Colonic mucosa (tissue), 4 donors: ENCODE measurements around the gene STAT6. TPM values are rescaled to one million over a fixed set of nuclear protein-coding genes. Genes with fewer than 3 reads are reported as not detected.

Experiments used
- DNase-seq: peaks from one replicate; pipeline ENCODE4 v3.0.0-alpha.2; 2020
- H3K27ac ChIP-seq: fragments of 200-600 bp; one replicate; pipeline ENCODE4 v1.8.0; 2021
- H3K27me3 ChIP-seq: fragments of 200-600 bp; one replicate; pipeline ENCODE4 v1.8.0; 2021
- H3K36me3 ChIP-seq: fragments of 200-600 bp; one replicate; pipeline ENCODE4 v1.8.0; 2021
- H3K4me1 ChIP-seq: fragments of 200-600 bp; one replicate; pipeline ENCODE4 v1.8.0; 2021; ENCODE audit warnings: mild to moderate bottlenecking
- H3K4me3 ChIP-seq: fragments of 200-600 bp; one replicate; pipeline ENCODE4 v1.8.0; 2021
- H3K9ac ChIP-seq, 2 donors: one replicate each; pipeline ENCODE4 v1.7.0; 2013; ENCODE audit warnings: control low read depth in 2 of 2, low read depth in 2 of 2, low read length in 2 of 2
- H3K9me3 ChIP-seq: fragments of 200-600 bp; one replicate; pipeline ENCODE4 v1.8.0; 2021
- CTCF ChIP-seq: fragments of 200-600 bp; IDR thresholded peaks from one replicate; pipeline ENCODE4 v1.8.0; 2022; ENCODE audit warnings: antibody characterized with exemption, mild to moderate bottlenecking
- intact Hi-C: fragments of 100-400 bp; cut with DNase I; formaldehyde crosslinking; loops from one replicate; pipeline ENCODE4 v1.14.1; 2022
- total RNA-seq, 2 donors: library from RNA; stranded (reverse); fragmentation: NEBNext Ultra II Directional in 1 of 2; extraction: Animal tissue kit (Norgen Biotek cat#: 25700) in 1 of 2; gene quantifications; one replicate each; pipeline ENCODE4 v1.2.1, GENCODE V29; 2021
- donor health status: healthy.
- donor health status: DM: no; HTN: no; CAD: no.
- donor health status: DM: no; HTN: no; CAD: no.

Gene STAT6
- total RNA-seq, 2 donors from 2014 or later = 161 to 181 TPM

GRCh38 chr12:57101892-57102695 lies 9.1 kb downstream of the STAT6 start:
- H3K4me1 ChIP-seq = peaks cover 3% of the 10 kb centered on the region
- peak; percentile 63 for DNase-seq
- H3K27me3 ChIP-seq = no peaks in the 10 kb centered on the region
- H3K4me3 ChIP-seq = no peak overlapping the region
- intact Hi-C loops = no loop called here
- peak overlapping the region; percentile 58 for H3K27ac ChIP-seq
- peak overlapping the region in 1 of 2 donors; percentile 35 for H3K9ac ChIP-seq
- H3K9me3 ChIP-seq = no peaks in the 10 kb centered on the region
- H3K36me3 ChIP-seq = peaks cover 37% of the 10 kb centered on the region
- TF ChIP-seq CTCF = no peak

- no peak for DNase-seq
- intact Hi-C loops = no loop called here
- H3K27ac ChIP-seq = no peak overlapping the region
- H3K36me3 ChIP-seq = peaks cover 20% of the 10 kb centered on the region
- H3K9ac ChIP-seq = no peak overlapping the region
- no peak for TF ChIP-seq CTCF
- H3K9me3 ChIP-seq = no peaks in the 10 kb centered on the region
- no peak overlapping the region for H3K4me3 ChIP-seq
- peaks cover 3% of the 10 kb centered on the region for H3K4me1 ChIP-seq
- H3K27me3 ChIP-seq = no peaks in the 10 kb centered on the region
Measured at GRCh38 chr12:57099766-57100165, 11.4 kb downstream of the STAT6 start.

- H3K4me1 ChIP-seq = peaks cover 3% of the 10 kb centered on the region
- no peaks in the 10 kb centered on the region for H3K27me3 ChIP-seq
- DNase-seq = no peak
- H3K9me3 ChIP-seq = no peaks in the 10 kb centered on the region
- no peak overlapping the region for H3K4me3 ChIP-seq
- H3K27ac ChIP-seq = no peak overlapping the region
- H3K9ac ChIP-seq = no peak overlapping the region
- no peak for TF ChIP-seq CTCF
- H3K36me3 ChIP-seq = peaks cover 17% of the 10 kb centered on the region
- intact Hi-C loops = no loop called here
Measured at GRCh38 chr12:57099047-57099714, 12.0 kb downstream of the STAT6 start.

GRCh38 chr12:57098546-57098945 lies 12.6 kb downstream of the STAT6 start:
- no peak overlapping the region for H3K27ac ChIP-seq
- peaks cover 15% of the 10 kb centered on the region for H3K36me3 ChIP-seq
- H3K4me1 ChIP-seq = peaks cover 3% of the 10 kb centered on the region
- TF ChIP-seq CTCF = no peak
- intact Hi-C loops = no loop called here
- no peak for DNase-seq
- H3K4me3 ChIP-seq = no peak overlapping the region
- H3K9me3 ChIP-seq = no peaks in the 10 kb centered on the region
- H3K27me3 ChIP-seq = no peaks in the 10 kb centered on the region
- no peak overlapping the region for H3K9ac ChIP-seq

GRCh38 chr12:57097554-57097835 lies 13.7 kb downstream of the STAT6 start:
- peaks cover 15% of the 10 kb centered on the region for H3K36me3 ChIP-seq
- H3K9ac ChIP-seq = no peak overlapping the region
- no peak overlapping the region for H3K27ac ChIP-seq
- H3K4me1 ChIP-seq = peaks cover 3% of the 10 kb centered on the region
- no peaks in the 10 kb centered on the region for H3K27me3 ChIP-seq
- intact Hi-C loops = no loop called here
- no peaks in the 10 kb centered on the region for H3K9me3 ChIP-seq
- H3K4me3 ChIP-seq = no peak overlapping the region
- no peak for TF ChIP-seq CTCF
- no peak for DNase-seq
